HG03565 (cell line): ENCODE data around the gene TMEM33.

Experiments used
- ATAC-seq: cut with Tn5 transposase; IDR thresholded peaks from one replicate; pipeline ENCODE4 v1.9.1; 2021; ENCODE audit warnings: mild to moderate bottlenecking, moderate library complexity; ENCODE audit not compliant: unreplicated experiment

TMEM33 gene

DNA sequence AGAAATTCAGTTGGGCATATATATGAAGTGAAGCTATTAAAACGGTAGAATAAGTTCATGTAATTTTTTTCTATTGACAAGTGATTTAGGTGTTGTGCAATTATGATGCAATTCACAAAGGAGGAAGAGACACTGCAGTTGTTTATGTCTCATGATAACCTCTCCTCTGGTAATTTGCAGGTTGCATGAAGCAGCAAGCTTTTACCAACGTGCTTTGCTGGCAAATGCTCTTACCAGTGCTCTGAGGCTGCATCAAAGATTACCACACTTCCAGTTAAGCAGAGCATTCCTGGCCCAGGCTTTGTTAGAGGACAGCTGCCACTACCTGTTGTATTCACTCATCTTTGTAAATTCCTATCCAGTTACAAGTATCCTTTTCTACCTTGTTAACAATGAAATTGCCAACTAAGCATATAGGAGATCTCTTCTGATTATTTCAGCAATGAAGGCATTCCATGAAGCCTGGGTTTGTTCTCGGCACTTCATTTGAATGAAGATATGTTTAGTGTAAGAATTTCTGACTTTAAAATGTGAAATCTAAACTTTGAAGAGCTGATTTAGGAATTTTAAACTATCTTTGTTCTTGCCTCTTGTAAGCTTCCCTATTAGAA, 3.9 kb downstream of the TMEM33 start:
- no peak for ATAC-seq

DNA sequence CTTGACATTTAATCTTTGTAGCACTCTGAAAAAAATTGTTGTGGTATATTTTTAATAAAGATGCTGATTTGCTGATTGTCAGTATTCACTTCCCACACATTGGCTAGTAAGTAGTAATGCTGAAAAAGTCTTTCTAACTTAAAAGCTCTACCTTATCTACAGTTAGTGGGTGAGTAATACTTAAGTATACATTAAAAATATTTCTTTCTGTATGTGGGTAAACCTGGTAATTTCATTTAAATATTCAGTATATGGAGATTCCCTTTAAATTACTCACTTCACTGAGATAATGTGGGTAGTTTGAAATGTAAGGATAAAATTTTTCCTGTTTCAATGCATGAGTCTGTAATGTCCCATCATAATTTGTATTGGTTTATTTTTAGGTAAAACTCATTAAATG, 5.6 kb downstream of the TMEM33 start:
- ATAC-seq = no peak

DNA sequence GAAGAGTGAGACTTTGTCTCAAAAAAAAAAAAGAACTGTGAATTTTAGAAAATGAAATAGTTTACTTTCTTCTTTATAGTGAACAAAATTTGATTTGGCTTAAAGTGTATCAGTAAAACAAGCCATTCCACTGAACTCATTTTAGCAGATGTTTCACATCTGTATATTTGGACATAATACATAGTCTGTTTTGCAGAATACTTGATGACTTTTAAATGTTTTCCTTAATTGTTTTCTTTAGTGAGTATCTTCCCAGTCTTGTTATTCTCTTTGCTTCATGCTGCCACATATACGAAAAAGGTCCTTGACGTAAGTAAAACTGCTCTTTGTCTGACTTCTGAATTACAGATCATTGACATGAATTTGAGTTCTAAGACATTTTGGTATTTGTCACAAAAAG, 8.3 kb downstream of the TMEM33 start:
- ATAC-seq = no peak

DNA sequence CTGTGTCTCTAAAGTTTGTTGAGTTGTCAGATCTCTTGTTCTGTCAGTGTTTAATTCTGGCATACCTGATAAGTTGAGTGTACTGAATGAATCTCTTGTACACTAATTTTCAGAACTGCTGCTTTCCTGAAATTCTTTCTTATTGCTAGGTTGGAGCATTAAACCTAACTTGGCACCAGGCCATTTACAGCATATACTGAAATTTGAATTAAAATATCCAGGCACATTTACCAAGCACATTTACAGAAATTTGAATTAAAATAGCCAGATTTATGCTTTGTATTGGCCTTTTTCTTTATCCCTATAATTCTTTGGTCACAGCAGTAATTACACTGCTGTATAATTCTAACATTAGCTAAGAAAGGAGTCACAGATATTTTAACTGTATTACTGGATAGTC, 8.9 kb downstream of the TMEM33 start:
- ATAC-seq = no peak

DNA sequence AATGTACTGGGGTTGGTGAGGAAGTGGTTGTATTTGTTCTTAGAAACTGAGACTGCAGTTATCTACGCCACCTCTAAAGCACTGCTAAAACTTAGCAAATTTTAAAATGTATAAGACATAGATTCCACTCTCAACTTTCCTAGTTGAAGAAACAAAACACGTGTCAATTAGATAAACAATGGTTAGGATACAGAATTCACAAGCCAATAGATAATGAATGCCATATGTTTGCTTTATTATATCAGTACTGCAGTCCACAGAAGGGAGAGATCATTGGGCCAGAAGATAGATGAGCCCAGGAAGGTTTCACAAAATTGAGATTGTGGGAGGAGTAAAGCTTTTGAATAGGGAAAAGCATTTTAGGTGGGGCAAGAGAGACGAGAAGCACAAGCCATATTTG, 14.3 kb downstream of the TMEM33 start:
- ATAC-seq = no peak

DNA sequence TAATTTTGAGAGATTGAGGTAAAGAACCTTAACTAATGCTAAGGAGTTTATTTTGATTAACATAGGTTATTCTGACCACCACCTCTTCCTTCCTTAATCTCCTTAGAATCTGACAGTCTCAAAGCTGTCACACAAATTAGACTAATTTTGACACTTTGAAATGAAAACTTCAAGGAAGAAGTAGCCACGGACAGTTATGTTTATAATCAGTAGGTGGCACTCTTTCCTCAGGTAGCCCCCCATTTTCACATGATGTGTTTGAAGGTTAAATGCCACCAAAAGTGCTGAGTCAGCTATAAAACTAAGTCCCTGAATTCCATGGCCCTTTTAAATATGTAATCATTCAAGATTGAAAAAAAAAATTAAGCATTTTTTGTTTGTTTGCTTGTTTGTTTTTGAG, 22.4 kb downstream of the TMEM33 start:
- no peak for ATAC-seq

DNA sequence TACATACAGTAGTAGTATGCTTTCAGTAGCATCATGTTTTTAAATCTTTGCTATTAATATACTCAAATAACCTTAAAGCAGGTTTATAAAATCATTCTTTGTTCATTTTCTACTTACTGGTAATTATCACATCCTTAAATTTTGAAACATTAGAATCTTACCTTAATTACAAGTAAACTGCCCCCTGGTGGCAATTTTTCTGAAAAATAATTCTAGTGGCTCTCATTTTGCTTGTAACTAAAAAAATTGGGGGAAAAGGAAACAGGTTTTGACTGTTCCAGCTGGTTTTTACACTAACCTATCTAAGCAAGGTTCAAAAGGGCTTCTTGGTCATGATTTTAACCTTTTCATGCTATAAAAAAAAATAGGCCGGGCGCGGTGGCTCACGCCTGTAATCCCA, 27.9 kb downstream of the TMEM33 start:
- ATAC-seq = no peak

DNA sequence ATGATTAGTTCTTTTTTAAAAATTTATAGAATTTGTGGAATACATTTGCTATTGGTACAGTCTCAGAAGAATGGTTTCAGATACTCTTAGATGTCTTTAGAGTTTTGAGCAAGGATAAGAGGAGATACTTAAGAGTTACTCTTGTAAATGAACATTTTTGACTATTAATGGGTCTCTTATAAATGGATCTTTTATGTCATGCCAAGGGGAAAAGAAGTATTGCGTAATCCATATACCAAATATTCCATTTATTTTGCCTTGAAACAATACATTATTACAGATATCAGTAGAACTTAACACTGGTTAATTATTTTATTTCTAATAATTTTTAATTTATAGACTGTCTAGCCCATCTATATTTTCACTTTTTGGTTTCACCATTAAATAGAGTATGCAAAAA, 29.2 kb downstream of the TMEM33 start:
- no peak for ATAC-seq

DNA sequence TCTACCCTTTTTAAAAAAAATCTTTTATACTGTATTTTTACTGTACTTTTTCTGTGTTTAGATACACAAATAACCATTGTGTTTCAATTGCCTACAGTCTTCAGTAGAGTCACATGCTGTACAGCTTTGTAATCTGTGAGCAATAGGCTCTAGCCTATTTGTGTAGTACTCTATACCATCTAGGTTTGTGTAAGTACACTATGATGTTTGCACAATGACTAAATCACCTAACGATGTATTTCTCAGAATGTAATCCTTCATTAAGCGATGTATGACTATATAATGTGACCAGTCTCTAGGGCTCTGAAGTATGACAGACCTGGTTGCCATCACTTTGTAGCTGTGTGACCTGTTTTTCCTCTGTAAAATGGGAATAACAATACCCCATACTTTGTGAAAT, 32.2 kb downstream of the TMEM33 start:
- ATAC-seq = no peak

DNA sequence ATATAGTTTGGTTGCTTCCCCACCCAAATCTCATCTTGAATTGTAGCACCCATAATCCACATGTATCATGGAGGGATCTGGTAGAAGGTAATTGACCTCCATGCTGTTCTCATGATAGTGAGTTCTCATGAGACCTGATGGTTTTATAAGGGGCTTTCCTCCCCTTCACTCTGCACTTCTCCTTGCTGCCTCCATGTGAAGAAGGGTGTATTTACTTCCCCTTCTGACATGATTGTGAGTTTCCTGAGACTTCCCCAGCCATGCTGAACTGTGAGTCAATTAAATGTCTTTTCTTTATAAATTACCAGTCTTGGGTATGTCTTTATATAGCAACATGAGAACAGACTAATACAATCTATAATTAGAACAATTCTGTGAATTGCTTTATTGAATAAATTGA, 34.4 kb downstream of the TMEM33 start:
- no peak for ATAC-seq

DNA sequence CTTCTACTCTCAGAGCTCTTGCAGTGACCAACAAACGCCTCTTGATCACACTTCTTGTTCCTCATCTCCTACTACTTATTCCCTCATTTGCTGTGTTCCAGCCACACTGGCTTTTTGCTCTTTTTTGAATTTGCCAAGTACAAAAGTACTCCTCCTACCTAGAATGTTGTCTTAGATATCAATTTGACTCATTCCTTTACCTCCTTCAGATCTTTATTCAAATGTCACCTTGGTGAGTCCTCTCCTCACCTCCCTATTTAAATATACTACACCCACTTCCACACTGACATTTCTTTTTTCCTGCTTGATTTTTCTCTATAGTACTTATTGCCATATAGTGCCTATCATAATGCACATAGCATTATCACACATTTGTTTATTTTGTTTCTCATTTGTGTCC, 40.1 kb downstream of the TMEM33 start:
- ATAC-seq = no peak

DNA sequence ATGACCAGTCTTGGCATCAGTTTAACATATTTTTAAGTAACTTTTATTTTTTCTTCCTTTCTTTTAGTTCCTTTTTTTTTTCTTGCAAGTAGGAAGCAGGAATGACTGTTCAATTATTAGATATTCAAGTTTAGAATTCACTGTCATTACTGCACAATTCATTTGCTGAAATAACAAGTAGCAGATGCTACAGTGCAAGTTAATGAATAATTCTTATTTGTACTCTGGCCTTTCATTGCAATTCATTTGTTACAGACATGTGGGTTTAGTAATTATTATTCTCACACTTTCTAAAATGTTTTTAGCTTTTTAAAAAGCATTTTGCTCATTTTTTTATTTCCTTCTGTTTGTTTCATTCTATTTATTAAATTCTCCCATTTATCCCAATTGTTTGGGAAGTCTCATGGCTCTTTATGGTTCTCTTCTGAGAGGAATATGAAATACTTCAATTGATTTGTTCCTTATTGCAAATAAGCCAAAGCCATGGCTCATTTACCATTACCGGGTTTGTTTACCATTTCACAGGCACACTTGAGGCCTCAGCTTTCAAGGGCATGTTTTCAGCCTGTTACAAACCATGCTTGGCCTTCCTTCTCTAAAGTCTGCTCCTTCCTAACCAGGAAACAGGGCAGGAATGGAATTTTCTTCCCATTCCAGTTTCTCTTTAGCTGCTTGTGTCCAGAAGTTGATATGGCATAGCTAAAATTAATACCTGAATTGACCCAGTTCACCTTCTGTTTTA, 41.7 kb downstream of the TMEM33 start:
- no peak for ATAC-seq

DNA sequence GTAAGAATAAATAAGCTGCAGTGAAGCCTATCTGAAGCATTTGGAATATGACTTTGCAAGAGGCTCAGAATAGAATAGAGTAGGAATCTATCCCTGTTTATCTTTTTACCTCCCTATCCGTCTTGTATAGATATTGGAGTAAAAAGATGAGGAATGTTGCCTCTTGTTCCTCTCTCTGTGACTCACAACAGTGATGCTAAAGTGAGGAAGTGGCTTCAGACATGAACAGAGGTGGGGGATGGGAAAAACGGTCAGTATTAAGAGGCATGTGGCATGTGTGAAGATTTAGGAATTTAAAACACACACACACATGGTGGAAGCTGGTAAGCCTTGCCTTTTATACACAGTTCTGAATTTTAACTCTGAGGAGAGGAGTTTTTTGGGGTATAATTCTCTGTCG, 42.5 kb downstream of the TMEM33 start:
- ATAC-seq = no peak

DNA sequence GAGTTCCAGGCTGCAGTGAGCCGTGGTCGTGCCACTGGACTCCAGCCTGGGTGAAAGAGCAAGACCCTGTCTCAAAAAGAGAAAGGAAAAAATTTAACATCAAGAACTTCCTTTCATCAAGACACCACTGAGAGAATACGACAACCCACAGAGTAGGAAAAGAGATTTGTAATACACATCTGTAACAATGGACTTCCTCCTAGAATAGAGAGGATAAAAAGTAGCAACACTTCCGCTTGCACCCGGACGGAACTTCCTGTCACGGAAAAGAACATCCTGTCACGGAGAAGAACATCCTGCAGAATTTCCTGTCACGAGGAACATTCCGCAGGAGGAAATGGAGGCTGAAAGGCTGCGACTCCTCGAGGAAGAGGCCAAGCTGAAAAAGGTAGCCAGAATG, 46.2 kb downstream of the TMEM33 start, which contains the start of gene DCAF4L1:
Gene DCAF4L1 (plus strand): TSS at position 301 of the 400 bp plus-strand sequence. CDS start 37 bp downstream, at position 338.
- no peak for ATAC-seq

DNA sequence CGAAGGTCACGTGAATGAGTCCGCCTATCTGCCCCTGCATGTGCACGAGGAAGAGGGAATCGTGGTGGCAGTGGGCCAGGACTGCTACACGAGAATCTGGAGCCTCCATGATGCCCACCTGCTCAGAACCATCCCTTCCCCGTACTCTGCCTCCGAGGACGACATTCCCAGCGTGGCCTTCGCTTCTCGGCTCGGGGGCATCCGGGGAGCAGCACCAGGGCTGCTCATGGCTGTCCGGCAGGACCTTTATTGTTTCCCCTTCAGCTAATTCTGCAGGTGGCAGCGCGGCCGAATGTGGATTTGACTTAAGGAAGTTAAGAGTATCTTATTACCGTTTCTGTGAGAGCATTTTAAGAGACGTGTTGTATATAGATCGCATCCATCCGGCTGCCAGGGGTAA, 47.5 kb downstream of the TMEM33 start:
- ATAC-seq = no peak

DNA sequence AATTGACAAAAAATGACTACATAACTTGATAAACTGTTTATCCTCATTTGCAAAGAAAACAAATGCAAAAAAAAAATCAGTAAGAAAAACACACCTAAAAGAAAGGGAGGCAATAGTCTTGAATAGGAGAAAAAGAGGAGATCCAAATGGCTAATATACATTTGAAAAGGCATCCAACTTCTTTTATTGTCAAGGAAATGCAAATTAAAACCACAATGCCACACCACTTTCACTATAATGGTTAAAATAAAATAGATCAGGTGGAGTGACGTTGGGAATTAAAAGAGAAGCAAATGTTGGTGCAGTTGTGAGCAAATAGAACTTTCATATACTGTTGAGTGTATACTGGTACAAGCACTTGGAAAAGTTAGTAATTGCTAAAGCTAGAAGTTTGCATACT, 49.9 kb downstream of the TMEM33 start:
- ATAC-seq = no peak

DNA sequence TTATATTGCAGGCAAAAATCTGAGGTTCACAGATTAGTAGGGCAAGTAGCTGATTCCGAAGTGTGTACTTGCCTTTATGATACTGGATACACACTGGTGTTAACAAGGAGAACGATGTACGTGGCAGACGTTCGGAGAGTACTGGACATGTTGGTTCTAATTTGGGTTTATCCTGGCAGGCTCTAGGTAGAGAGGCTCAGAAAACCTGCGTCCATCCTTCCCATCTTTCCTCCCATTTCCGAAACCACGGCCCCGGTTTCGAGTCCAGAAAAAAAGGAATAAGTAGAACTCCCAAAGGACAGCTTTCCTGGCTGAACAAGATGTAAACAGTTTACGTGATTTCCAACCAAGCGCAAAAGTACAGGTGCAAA, 54.8 kb downstream of the TMEM33 start:
- peak; percentile 9 for ATAC-seq

DNA sequence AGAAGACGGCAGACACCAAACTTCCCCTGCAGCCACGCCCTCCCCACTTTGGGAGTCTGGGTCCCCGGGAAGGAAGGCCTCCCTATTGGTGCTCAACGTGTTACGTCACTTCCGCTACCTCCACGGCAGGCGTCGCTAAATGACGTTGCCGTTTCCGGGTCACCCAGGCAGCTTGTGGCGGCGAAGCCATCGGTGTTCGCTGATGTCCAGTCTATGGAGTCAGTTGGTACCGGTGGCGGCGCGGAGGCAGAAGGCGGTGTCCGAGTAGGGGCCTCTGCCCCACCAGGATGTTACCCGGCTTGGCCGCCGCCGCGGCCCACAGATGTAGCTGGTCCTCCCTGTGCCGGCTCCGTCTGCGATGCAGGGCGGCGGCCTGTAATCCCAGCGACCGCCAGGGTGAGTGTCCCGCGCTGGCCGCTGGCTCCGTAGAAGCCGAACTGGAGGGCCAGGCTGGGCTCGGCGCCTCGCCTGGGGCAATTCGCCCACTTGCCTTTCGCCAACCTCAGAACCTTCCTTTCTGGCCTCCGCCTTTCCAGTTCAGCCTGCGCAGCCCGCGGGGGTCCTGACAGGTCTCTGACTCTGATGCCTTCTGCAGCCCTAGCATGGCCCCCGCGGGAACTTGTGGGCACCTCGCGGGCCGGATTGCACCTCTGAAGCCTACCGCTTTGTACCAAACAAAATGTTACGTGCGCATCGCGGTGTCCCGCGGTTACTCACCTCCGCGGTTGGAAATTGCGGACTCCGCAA, 55.3 kb downstream of the TMEM33 start, which contains the start of gene SLC30A9:
Gene SLC30A9 (plus strand): TSS at position 166 of the 747 bp plus-strand sequence. CDS start 122 bp downstream, at position 288.
- peak; percentile 97 for ATAC-seq

DNA sequence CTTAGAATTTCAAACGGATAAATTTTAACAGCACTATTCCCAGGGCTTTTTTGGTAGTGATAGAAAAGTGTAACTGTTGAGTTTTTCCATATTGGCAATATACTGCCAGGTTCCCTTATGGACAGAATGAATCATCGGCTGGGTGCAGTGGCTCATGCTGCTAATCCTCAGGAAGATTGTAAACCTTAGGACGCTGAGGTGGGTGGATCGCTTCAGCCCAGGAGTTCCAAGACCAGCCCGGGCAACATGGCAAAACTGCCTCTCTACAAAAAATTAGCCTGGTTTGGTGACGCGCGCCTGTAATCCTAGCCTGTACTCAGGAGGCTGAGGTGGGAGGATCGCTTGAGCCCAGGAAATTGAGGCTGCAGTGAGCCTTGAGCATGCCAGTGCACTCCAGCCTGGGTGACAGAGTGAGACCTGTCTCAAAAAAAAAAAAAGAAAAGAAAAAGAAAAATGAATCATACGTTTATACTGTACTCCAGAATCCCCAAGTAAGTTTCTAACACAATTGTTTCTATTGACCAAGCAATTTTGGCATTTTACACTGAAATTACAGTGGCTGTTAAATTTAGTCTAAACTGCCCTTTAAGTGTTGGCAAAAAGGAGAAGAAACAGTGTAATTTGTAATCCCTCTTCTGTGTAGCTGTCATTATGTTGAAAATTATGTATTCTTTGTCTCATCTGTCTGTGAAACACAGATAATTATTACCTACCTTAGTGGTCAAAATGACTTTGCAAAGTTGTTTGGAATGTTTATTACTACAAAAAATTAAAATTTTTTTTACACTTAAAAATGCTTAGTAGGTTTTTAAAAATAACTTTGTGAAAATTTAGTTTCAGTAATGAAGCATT, 56.9 kb downstream of the TMEM33 start:
- ATAC-seq = no peak

DNA sequence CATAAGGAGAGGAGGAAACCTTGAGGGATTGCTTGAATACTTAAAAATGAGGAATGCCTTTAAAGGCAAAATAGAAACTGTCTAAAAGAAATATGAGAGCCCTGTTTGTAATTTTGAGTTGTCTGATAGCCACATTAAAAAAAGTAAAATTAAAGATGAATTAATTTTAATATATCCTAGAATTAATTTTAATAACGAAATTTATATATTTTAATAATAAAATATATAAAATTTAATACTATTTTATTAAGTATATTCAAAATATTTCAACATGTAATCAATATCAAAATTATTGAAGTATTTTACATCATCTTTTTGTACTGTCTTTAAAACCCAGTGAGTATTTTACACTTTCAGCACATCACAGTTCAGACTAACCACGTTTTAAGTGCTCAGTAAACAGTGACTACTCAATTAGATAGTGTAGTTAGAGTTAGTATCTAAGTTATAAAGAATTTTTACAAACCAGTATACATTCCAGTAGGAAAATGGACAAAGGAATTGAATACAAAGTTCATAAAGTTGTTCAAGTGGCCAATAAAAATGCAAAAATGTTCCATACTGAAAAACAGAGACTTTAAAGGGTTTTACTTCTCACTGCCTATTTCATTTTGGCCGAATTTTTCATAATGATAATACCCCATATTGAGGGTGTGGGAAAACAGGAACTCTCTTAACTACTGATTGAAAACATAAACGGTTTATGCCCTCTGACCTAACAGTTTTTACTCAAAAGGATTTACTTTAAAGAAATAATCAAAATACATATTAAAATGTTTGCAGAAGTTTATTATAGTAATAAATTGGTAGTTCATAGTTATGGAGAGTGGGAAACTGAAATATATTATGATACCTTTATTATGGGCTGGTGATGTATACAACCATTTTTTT, 58.0 kb downstream of the TMEM33 start:
- ATAC-seq = no peak
